Sigmoid colon (tissue), 7 donors: ENCODE results near the gene TAF8. TPM values are rescaled to one million over a fixed set of nuclear protein-coding genes. Genes with fewer than 3 reads are reported as not detected.

Experiments used
- DNase-seq: peaks from one replicate; pipeline ENCODE4 v3.0.0-alpha.2; 2019
- H3K27ac ChIP-seq, 4 donors: fragments of 200-600 bp; sonication (generic); one replicate each; pipeline ENCODE4 v1.5.1; 2016 to 2019; ENCODE audit warnings: mild to moderate bottlenecking in 1 of 4
- H3K27me3 ChIP-seq, 3 donors: fragments of 200-600 bp; sonication (generic); one replicate each; pipeline ENCODE4 v1.5.1; 2019; ENCODE audit warnings: mild to moderate bottlenecking in 1 of 3
- H3K36me3 ChIP-seq, 4 donors: fragments of 200-600 bp; sonication (generic); one replicate each; pipeline ENCODE4 v1.5.1; 2016 to 2019
- H3K4me1 ChIP-seq, 4 donors: fragments of 200-600 bp; sonication (generic); one replicate each; pipeline ENCODE4 v1.5.1; 2017 to 2019
- H3K4me3 ChIP-seq, 4 donors: fragments of 200-600 bp; sonication (generic); one replicate each; pipeline ENCODE4 v1.5.1; 2017 to 2019; ENCODE audit warnings: mild to moderate bottlenecking in 2 of 4, moderate library complexity in 1 of 4
- H3K9me3 ChIP-seq, 4 donors: fragments of 200-600 bp in 3 of 4; sonication (generic) in 3 of 4; one replicate each; pipeline versions ENCODE4 v1.5.1 to v1.6.1; 2013 to 2019
- EP300 ChIP-seq, 4 donors: sonication (generic); formaldehyde crosslinking; IDR thresholded peaks; one replicate each; pipeline ENCODE4 v1.6.1; 2017; ENCODE audit warnings: antibody characterized with exemption in 4 of 4
- POLR2A ChIP-seq, 2 donors: fragments of 450-650 bp; IDR thresholded peaks; one replicate each; pipeline ENCODE4 v1.6.1; 2016; ENCODE audit warnings: antibody characterized with exemption in 2 of 2, mild to moderate bottlenecking in 2 of 2, moderate library complexity in 2 of 2
- POLR2AphosphoS5 ChIP-seq, 4 donors: sonication (generic); formaldehyde crosslinking; IDR thresholded peaks; one replicate each; pipeline ENCODE4 v1.6.1; 2017; ENCODE audit warnings: antibody characterized with exemption in 4 of 4
- WGBS, 2 donors: extraction: QIAGEN DNeasy Blood & Tissue Kit; methylation state at CpG; one replicate each; pipeline ENCODE4 v1.1.7; 2013; 5-methylcytosine and 5-hydroxymethylcytosine counted together
- intact Hi-C: fragments of 100-400 bp; cut with DNase I; formaldehyde crosslinking; loops from one replicate; pipeline ENCODE4 v1.15.1; 2023
- polyA plus RNA-seq, 3 donors: library from polyadenylated mRNA; stranded (reverse); fragments of 200-250 nt; gene quantifications; one replicate each; pipeline ENCODE4 v1.2.3, GENCODE V29; 2013
- total RNA-seq, 4 donors: library from RNA; depleted of rRNA; stranded (reverse); fragments of >200 nt; gene quantifications; one replicate each; pipeline ENCODE4 v1.1.0, GENCODE V29; 2016
- TF ChIP-seq, protein P1 (sequence below), 4 experiments: fragments of 450-650 bp in 3 of 4; fragments of 200-600 bp in 1 of 4; IDR thresholded peaks; one replicate each; pipeline ENCODE4 v1.5.1; 2016 to 2019; ENCODE audit warnings: antibody characterized with exemption in 4 of 4, mild to moderate bottlenecking in 3 of 4, moderate library complexity in 2 of 4
- donor health status: healthy with polysubstance abuse.
- donor health status: Bipolar disorder and iron deficiency.
- donor health status: healthy.

Gene TAF8
- total and polyA plus RNA-seq, 7 donors, result 4.9 to 30.7 (median 20.3) TPM

DNA sequence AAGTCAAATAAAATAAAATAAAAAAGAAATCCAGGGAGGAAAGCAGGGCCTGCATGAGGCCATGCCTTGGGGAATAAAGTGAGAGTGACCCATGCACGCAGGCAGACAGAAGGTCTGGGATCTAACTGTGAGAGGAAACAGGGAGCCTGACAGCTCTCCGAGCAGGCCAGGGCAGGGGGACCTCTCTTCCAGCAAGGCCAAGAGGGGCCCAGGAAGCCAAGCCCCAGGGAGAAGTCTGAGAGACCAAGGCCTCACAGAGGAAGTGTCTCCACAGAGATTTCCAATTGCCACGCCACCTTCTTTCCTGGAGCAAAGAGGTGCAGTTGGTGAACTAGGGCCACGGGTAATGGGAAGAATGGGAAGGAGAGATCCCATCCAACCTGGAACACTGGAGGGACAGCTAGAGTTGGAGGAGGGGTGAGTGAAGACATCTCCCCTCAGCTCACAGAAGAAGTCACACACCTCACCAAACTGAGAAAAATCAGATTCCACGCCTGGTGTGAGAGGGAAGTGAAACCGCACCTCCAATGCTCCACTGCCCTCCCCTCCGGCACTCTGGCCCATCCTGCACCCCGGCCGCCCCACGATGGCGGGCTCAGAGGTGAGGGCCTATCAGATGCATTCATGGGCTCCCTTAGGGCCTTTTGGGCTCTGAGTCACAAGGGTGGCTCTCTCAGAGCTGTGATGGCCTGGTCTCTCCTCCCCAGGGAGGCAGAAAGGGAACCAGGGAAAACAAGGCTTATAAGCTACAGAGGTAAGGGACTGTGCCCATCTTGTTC, 25.1 kb upstream of the TAF8 start:
- no peaks in the 10 kb centered on the region for H3K9me3 ChIP-seq
- 75 to 91% methylated on average over 11 of the region's 11 CpGs for WGBS, 2 donors
- no peak overlapping the region for H3K4me3 ChIP-seq
- H3K27me3 ChIP-seq, result no peaks in the 10 kb centered on the region
- H3K27ac ChIP-seq, result no peak overlapping the region
- TF ChIP-seq POLR2A (IDR thresholded peaks at IDR 0.05) (no peak), POLR2AphosphoS5 (IDR thresholded peaks at IDR 0.05) (no peak), EP300 (IDR thresholded peaks at IDR 0.05) (no peak)
- TF ChIP-seq, protein P1, sequence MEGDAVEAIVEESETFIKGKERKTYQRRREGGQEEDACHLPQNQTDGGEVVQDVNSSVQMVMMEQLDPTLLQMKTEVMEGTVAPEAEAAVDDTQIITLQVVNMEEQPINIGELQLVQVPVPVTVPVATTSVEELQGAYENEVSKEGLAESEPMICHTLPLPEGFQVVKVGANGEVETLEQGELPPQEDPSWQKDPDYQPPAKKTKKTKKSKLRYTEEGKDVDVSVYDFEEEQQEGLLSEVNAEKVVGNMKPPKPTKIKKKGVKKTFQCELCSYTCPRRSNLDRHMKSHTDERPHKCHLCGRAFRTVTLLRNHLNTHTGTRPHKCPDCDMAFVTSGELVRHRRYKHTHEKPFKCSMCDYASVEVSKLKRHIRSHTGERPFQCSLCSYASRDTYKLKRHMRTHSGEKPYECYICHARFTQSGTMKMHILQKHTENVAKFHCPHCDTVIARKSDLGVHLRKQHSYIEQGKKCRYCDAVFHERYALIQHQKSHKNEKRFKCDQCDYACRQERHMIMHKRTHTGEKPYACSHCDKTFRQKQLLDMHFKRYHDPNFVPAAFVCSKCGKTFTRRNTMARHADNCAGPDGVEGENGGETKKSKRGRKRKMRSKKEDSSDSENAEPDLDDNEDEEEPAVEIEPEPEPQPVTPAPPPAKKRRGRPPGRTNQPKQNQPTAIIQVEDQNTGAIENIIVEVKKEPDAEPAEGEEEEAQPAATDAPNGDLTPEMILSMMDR (IDR thresholded peaks at IDR 0.05), result no peak
- no peak for DNase-seq
- intact Hi-C loops, result no loop called here
- H3K4me1 ChIP-seq, result peaks cover 0 to 26% (median 19%) of the 10 kb centered on the region in 4 donors
- H3K36me3 ChIP-seq, result peaks cover 0 to 10% (median 3%) of the 10 kb centered on the region in 4 donors

DNA sequence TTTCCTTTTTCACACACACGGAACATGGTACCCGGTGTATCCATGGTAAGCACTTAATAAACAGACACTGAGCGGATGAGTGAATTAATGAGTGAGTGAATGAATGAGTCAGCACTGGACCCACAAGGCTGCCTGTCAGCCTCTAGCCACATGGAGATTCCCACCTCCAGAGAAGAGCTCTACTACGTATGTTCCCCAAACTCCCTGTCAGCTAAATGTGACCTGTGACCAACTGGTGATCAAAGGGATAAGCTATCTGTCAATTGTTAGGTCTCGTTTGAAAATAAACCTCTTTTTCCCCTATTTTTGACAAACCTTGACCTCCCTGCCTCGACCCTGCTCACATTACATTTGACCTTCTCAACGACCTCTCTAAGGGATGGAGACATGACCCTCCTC, 24.5 kb upstream of the TAF8 start:
- Histone ChIP-seq H3K9me3 (no peaks in the 10 kb centered on the region), H3K27me3 (no peaks in the 10 kb centered on the region), H3K4me1 (peaks cover 0 to 32% (median 25%) of the 10 kb centered on the region in 4 donors), H3K27ac (no peak overlapping the region), H3K4me3 (no peak overlapping the region), H3K36me3 (peaks cover 0 to 10% (median 3%) of the 10 kb centered on the region in 4 donors)
- intact Hi-C loops, result no loop called here
- TF ChIP-seq POLR2A (IDR thresholded peaks at IDR 0.05), result no peak
- TF ChIP-seq POLR2AphosphoS5 (IDR thresholded peaks at IDR 0.05), result no peak
- TF ChIP-seq, protein P1 (IDR thresholded peaks at IDR 0.05), result no peak
- no peak for TF ChIP-seq EP300 (IDR thresholded peaks at IDR 0.05)
- DNase-seq, result no peak
- WGBS, 2 donors, result 79 to 84% methylated on average over 7 of the region's 7 CpGs

DNA sequence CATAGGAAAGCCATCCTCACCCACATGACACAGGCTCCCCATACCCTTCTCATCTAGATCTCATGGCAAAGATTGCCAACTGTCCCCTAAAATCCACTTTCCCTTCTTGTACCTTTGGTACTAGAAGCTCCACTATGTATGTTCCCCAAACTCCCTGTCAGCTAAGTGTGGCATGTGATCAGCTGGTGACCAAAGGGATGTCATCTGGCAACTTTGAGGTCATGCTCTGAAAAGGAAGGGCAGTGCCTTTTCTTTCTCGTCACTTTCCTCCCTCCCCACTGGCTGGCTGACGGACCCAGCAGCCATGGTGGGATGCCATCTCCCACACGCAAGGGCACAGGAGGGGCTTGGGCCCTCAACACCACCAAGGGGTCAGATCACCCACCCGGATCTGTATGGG, 23.8 kb upstream of the TAF8 start:
- intact Hi-C loops, result no loop called here
- no peak for DNase-seq
- Histone ChIP-seq H3K36me3 (peaks cover 0 to 10% (median 3%) of the 10 kb centered on the region in 4 donors), H3K27ac (no peak overlapping the region), H3K4me3 (no peak overlapping the region), H3K4me1 (peaks cover 0 to 33% (median 28%) of the 10 kb centered on the region in 4 donors), H3K9me3 (no peaks in the 10 kb centered on the region), H3K27me3 (no peaks in the 10 kb centered on the region)
- WGBS, 2 donors, result 74 to 94% methylated on average over 4 of the region's 4 CpGs
- TF ChIP-seq, protein P1 (IDR thresholded peaks at IDR 0.05), result no peak
- no peak for TF ChIP-seq POLR2A (IDR thresholded peaks at IDR 0.05)
- no peak for TF ChIP-seq EP300 (IDR thresholded peaks at IDR 0.05)
- TF ChIP-seq POLR2AphosphoS5 (IDR thresholded peaks at IDR 0.05), result no peak

DNA sequence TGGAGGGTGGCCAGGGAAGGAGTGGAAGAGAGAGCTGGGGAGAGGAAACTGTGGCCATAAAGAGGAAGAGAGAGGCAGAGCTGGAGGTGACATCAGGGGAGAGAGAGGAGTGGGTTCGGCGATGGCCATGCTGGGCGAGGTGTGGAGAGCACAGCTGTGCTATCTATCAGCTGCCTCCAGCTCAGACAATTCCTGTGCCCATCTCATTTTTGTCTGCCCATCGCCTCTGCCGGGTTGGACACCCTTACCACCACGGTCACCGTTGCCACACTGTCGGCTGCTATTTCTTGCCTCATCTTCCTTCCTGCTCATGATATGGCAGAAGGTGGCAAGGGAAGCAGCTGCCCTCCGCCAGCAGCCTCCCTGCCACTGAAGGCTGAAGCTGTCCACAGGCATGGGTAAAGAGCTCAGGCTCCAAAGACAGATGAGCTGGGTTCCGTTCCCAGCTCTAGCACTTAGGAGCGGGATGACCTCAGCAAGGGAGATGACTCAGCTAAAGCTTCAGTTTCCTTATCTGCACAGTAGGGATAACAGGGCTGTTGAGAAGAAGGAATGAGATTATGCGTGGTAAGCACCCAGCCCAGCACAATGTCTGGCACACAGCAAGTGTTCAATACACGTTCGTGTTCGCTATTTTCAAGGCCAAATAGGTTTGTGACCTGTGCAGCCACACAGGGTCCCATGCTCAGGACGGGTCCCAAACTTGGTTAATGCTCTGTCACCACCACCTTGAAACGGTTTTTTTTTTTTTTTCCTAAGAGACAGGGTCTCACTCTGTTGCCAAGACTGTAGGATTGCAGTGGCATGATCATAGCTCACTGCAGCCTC, 21.9 kb upstream of the TAF8 start:
- Histone ChIP-seq H3K36me3 (peaks cover 0 to 10% (median 3%) of the 10 kb centered on the region in 4 donors), H3K9me3 (no peaks in the 10 kb centered on the region), H3K27ac (no peak overlapping the region), H3K4me1 (peaks cover 0 to 27% (median 17%) of the 10 kb centered on the region in 4 donors), H3K4me3 (no peak overlapping the region), H3K27me3 (no peaks in the 10 kb centered on the region)
- no peak for DNase-seq
- TF ChIP-seq EP300 (IDR thresholded peaks at IDR 0.05), result no peak
- TF ChIP-seq POLR2A (IDR thresholded peaks at IDR 0.05), result no peak
- TF ChIP-seq, protein P1 (IDR thresholded peaks at IDR 0.05), result no peak
- no peak for TF ChIP-seq POLR2AphosphoS5 (IDR thresholded peaks at IDR 0.05)
- intact Hi-C loops, result no loop called here
- WGBS, 2 donors, result 58 to 82% methylated on average over 17 of the region's 17 CpGs
